ENCODE data around the gene CERS6. TPM values are rescaled to one million over a fixed set of nuclear protein-coding genes. Genes with fewer than 3 reads are reported as not detected.

Gene CERS6
- total RNA-seq, 1 donor from 2014 or later: 36.4 TPM

DNA sequence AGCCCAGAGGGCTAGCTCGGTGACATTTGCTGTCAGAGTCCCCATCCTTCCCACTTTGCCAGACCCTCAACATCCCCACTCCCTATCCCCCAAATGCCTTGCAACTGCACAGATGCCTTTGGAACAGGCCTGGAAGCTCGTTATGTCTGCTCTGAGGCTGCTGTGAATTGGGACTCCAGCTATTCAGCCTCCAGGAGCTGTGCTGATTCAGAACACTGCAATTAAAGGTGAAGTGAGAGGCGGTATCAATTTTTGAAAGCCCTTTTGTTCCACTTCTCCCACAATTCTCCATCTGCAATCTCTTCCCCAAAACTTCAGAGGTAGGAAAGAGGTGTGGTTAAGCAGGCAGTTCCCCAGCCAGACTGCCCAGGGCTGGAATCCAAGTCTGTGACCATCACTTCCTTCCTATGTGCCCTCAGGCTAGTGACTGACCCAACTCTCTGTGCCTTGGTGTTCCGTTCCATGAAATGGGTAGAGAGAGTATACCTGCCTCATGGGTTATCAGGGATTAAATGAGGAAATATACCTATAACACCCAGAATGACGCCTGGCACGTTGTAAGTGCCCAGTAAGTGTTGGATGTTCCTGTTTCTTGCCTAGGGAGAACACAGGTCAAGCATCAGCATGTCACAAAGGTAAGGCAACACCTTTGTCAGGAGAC, 363.9 kb downstream of the CERS6 start:
- no peak for DNase-seq (ENCODE audit: low spot score)
- H3K27ac Mint-ChIP-seq (ENCODE audit: unreplicated experiment): no peak overlapping the region
- H3K9me3 Mint-ChIP-seq (ENCODE audit: unreplicated experiment): no peaks in the 10 kb centered on the region
- no peaks in the 10 kb centered on the region for H3K36me3 Mint-ChIP-seq (ENCODE audit: low read depth, unreplicated experiment)
- no peak overlapping the region for H3K4me3 Mint-ChIP-seq (ENCODE audit: unreplicated experiment)
- TF ChIP-seq, protein P1, sequence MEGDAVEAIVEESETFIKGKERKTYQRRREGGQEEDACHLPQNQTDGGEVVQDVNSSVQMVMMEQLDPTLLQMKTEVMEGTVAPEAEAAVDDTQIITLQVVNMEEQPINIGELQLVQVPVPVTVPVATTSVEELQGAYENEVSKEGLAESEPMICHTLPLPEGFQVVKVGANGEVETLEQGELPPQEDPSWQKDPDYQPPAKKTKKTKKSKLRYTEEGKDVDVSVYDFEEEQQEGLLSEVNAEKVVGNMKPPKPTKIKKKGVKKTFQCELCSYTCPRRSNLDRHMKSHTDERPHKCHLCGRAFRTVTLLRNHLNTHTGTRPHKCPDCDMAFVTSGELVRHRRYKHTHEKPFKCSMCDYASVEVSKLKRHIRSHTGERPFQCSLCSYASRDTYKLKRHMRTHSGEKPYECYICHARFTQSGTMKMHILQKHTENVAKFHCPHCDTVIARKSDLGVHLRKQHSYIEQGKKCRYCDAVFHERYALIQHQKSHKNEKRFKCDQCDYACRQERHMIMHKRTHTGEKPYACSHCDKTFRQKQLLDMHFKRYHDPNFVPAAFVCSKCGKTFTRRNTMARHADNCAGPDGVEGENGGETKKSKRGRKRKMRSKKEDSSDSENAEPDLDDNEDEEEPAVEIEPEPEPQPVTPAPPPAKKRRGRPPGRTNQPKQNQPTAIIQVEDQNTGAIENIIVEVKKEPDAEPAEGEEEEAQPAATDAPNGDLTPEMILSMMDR (IDR thresholded peaks at IDR 0.05; ENCODE audit: unreplicated experiment): no peak
- peaks cover 9% of the 10 kb centered on the region for H3K4me1 Mint-ChIP-seq (ENCODE audit: unreplicated experiment)
- no peaks in the 10 kb centered on the region for H3K27me3 Mint-ChIP-seq (ENCODE audit: unreplicated experiment)

DNA sequence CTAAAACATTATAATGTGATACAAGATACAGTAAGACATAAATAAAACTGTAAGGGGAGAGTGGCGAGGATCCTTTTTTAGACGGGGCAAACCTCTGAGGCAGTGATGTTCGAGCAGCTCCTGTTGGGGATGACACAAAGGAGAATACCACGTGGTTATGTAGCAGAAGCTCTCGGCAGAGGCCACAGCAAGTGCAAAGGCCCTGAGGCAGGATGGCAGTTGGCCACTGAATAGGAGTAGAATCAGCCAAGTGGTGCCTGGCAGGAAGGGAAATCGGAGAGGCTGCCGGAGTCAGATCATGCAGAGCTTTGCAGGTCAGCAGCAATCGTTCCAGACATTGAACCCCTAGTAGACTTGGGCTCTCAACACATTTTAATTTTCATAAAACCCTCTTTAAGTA, 365.5 kb downstream of the CERS6 start:
- peaks cover 1% of the 10 kb centered on the region for H3K27me3 Mint-ChIP-seq (ENCODE audit: unreplicated experiment)
- TF ChIP-seq, protein P1 (IDR thresholded peaks at IDR 0.05; ENCODE audit: unreplicated experiment): no peak
- H3K36me3 Mint-ChIP-seq (ENCODE audit: low read depth, unreplicated experiment): no peaks in the 10 kb centered on the region
- no peaks in the 10 kb centered on the region for H3K9me3 Mint-ChIP-seq (ENCODE audit: unreplicated experiment)
- no peak overlapping the region for H3K4me3 Mint-ChIP-seq (ENCODE audit: unreplicated experiment)
- no peak for DNase-seq (ENCODE audit: low spot score)
- H3K4me1 Mint-ChIP-seq (ENCODE audit: unreplicated experiment): peaks cover 1% of the 10 kb centered on the region
- no peak overlapping the region for H3K27ac Mint-ChIP-seq (ENCODE audit: unreplicated experiment)

DNA sequence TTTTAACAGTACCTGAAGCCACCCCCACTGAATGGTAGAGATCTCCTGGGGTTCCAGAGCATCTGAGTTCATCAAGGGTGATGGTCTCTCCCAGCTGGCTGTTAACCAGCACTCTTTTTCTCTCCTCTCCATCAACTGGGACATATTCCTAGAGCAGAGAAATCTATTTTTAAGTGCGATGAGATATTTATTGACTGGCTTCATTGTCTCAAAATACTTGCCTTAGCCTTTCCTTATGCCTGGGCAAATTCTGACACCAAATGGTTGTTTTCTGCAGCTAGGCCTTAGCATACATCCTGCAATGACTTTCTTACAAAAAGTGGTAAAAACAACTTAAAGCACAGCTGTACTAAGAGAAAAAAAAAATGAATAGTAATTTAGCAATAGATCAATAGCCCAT, 365.9 kb downstream of the CERS6 start:
- no peak for DNase-seq (ENCODE audit: low spot score)
- H3K36me3 Mint-ChIP-seq (ENCODE audit: low read depth, unreplicated experiment): no peaks in the 10 kb centered on the region
- no peaks in the 10 kb centered on the region for H3K9me3 Mint-ChIP-seq (ENCODE audit: unreplicated experiment)
- no peaks in the 10 kb centered on the region for H3K4me1 Mint-ChIP-seq (ENCODE audit: unreplicated experiment)
- H3K4me3 Mint-ChIP-seq (ENCODE audit: unreplicated experiment): no peak overlapping the region
- TF ChIP-seq, protein P1 (IDR thresholded peaks at IDR 0.05; ENCODE audit: unreplicated experiment): no peak
- H3K27ac Mint-ChIP-seq (ENCODE audit: unreplicated experiment): no peak overlapping the region
- peaks cover 1% of the 10 kb centered on the region for H3K27me3 Mint-ChIP-seq (ENCODE audit: unreplicated experiment)

Small RNAs within 50 kb of the gene (microRNA-seq; reads per million reads assigned to microRNA genes)
- 0.56 reads per million for gene MIR4774 (ENCODE audit: unreplicated experiment)

Other genes starting within 250 kb of the CERS6 start
- 14.3 TPM for gene STK39, start 208.7 kb upstream of the CERS6 start, total RNA-seq (ENCODE audit: unreplicated experiment)

All from endothelial cell (in vitro differentiated cells).